ENCODE data around the gene DERA. TPM values are rescaled to one million over a fixed set of nuclear protein-coding genes. Genes with fewer than 3 reads are reported as not detected.

Gene DERA
- polyA plus RNA-seq, 1 donor (not counting 4 experiments of a cell fraction or from before 2014, with no cell fraction given): 34.2 TPM

- Histone ChIP-seq H3K36me3 (ENCODE audit: control insufficient read depth in 2 of 2, extremely low read depth in 1 of 2, insufficient read depth in 2 of 2, low read length in 2 of 2) (no peaks in the 10 kb centered on the region), H2AFZ (ENCODE audit: control insufficient read depth, low read length) (no peak overlapping the region), H3K27me3 (ENCODE audit: control insufficient read depth, extremely low read depth, insufficient read depth, low read length) (no peaks in the 10 kb centered on the region), H3K9ac (ENCODE audit: control insufficient read depth, extremely low read depth, insufficient read depth, low read length) (no peak overlapping the region), H3K4me1 (ENCODE audit: control insufficient read depth, extremely low read depth, insufficient read depth, low read length) (no peaks in the 10 kb centered on the region), H3K4me2 (ENCODE audit: control insufficient read depth, extremely low read depth, insufficient read depth, low read depth, low read length) (no peak overlapping the region), H3K9me3 (ENCODE audit: control insufficient read depth, low read depth, low read length) (no peaks in the 10 kb centered on the region), H3K79me2 (ENCODE audit: control insufficient read depth, insufficient read depth, low read length) (peaks cover 3% of the 10 kb centered on the region), H3K27ac (ENCODE audit: control insufficient read depth, insufficient read depth, low read length) (no peak overlapping the region), H3K9me1 (ENCODE audit: control insufficient read depth, extremely low read depth, insufficient read depth, low read length) (no peaks in the 10 kb centered on the region), H4K20me1 (ENCODE audit: control insufficient read depth, extremely low read depth, insufficient read depth, low read length) (no peaks in the 10 kb centered on the region), H3K4me3 (ENCODE audit: control insufficient read depth in 2 of 3, extremely low read depth in 1 of 3, insufficient read depth in 2 of 3, low read depth in 1 of 3, low read length in 3 of 3) (no peak overlapping the region)
- FAIRE-seq (no peak), DNase-seq (ENCODE audit: low read depth, low spot score) (no peak)
- TF ChIP-seq EZH2 (IDR thresholded peaks at IDR 0.05; ENCODE audit: low read length): no peak
- no peak for TF ChIP-seq CTCF (optimal IDR thresholded peaks at IDR 0.05 in 1 of 3, IDR thresholded peaks at IDR 0.05 in 1 of 3, conservative IDR thresholded peaks at IDR 0.05 in 1 of 3; ENCODE audit: extremely low read depth in 1 of 3, insufficient read depth in 2 of 3, low read length in 3 of 3)
- dilution Hi-C loops (cut with MboI; ENCODE audit: extremely low pct_ligation_motif_present, low sequenced_read_pairs): no loop called here
These were observed 6.9 kb downstream of the DERA start for GRCh38 chr12:15918066-15918465.

- peaks cover 3% of the 10 kb centered on the region for H3K79me2 ChIP-seq (ENCODE audit: control insufficient read depth, insufficient read depth, low read length)
- no peaks in the 10 kb centered on the region for H3K4me1 ChIP-seq (ENCODE audit: control insufficient read depth, extremely low read depth, insufficient read depth, low read length)
- no peaks in the 10 kb centered on the region for H3K36me3 ChIP-seq (ENCODE audit: control insufficient read depth in 2 of 2, extremely low read depth in 1 of 2, insufficient read depth in 2 of 2, low read length in 2 of 2)
- dilution Hi-C loops (cut with MboI; ENCODE audit: extremely low pct_ligation_motif_present, low sequenced_read_pairs): no loop called here
- H2AFZ ChIP-seq (ENCODE audit: control insufficient read depth, low read length): no peak overlapping the region
- DNase-seq (ENCODE audit: low read depth, low spot score) (no peak), FAIRE-seq (no peak)
- no peaks in the 10 kb centered on the region for H4K20me1 ChIP-seq (ENCODE audit: control insufficient read depth, extremely low read depth, insufficient read depth, low read length)
- no peak for TF ChIP-seq CTCF (optimal IDR thresholded peaks at IDR 0.05 in 1 of 3, IDR thresholded peaks at IDR 0.05 in 1 of 3, conservative IDR thresholded peaks at IDR 0.05 in 1 of 3; ENCODE audit: extremely low read depth in 1 of 3, insufficient read depth in 2 of 3, low read length in 3 of 3)
- TF ChIP-seq EZH2 (IDR thresholded peaks at IDR 0.05; ENCODE audit: low read length): no peak
- no peak overlapping the region for H3K4me3 ChIP-seq (ENCODE audit: control insufficient read depth in 2 of 3, extremely low read depth in 1 of 3, insufficient read depth in 2 of 3, low read depth in 1 of 3, low read length in 3 of 3)
- H3K9me3 ChIP-seq (ENCODE audit: control insufficient read depth, low read depth, low read length): no peaks in the 10 kb centered on the region
- no peak overlapping the region for H3K27ac ChIP-seq (ENCODE audit: control insufficient read depth, insufficient read depth, low read length)
- no peaks in the 10 kb centered on the region for H3K9me1 ChIP-seq (ENCODE audit: control insufficient read depth, extremely low read depth, insufficient read depth, low read length)
- H3K9ac ChIP-seq (ENCODE audit: control insufficient read depth, extremely low read depth, insufficient read depth, low read length): no peak overlapping the region
- no peak overlapping the region for H3K4me2 ChIP-seq (ENCODE audit: control insufficient read depth, extremely low read depth, insufficient read depth, low read depth, low read length)
- H3K27me3 ChIP-seq (ENCODE audit: control insufficient read depth, extremely low read depth, insufficient read depth, low read length): no peaks in the 10 kb centered on the region
These were observed 8.3 kb downstream of the DERA start for GRCh38 chr12:15919418-15919817.

Data from keratinocyte (primary cell).